GM19438 (cell line): ENCODE measurements around the gene NT5DC3.
"Not testable (repeated sequence)": the region's sequence is repeated elsewhere in the genome, so short reads cannot be mapped to it uniquely, and the experiment has no call there.

Source experiments
- ATAC-seq: cut with Tn5 transposase; IDR thresholded peaks from one replicate; pipeline ENCODE4 v1.9.1; 2021; ENCODE audit warnings: low read depth; ENCODE audit not compliant: unreplicated experiment

Gene NT5DC3

GRCh38 chr12:103811791-103812190, 29.2 kb downstream of the NT5DC3 start:
- ATAC-seq = no peak

GRCh38 chr12:103810111-103810510, 30.9 kb downstream of the NT5DC3 start:
- no peak for ATAC-seq

- not testable (repeated sequence) for ATAC-seq
These were observed 31.4 kb downstream of the NT5DC3 start for GRCh38 chr12:103809639-103810038.

- ATAC-seq = no peak
These were observed 31.9 kb downstream of the NT5DC3 start for GRCh38 chr12:103809154-103809553.

GRCh38 chr12:103808239-103808880, 32.7 kb downstream of the NT5DC3 start:
- no peak for ATAC-seq

GRCh38 chr12:103807561-103808238, 33.3 kb downstream of the NT5DC3 start:
- no peak for ATAC-seq

- no peak for ATAC-seq
These were observed 34.2 kb downstream of the NT5DC3 start for GRCh38 chr12:103806803-103807202.

- no peak for ATAC-seq
These were observed 35.2 kb downstream of the NT5DC3 start for GRCh38 chr12:103805655-103806360.

GRCh38 chr12:103803847-103804246, 37.2 kb downstream of the NT5DC3 start:
- ATAC-seq = no peak

GRCh38 chr12:103802586-103802886, 38.5 kb downstream of the NT5DC3 start:
- ATAC-seq = no peak

- no peak for ATAC-seq
These were observed 39.1 kb downstream of the NT5DC3 start for GRCh38 chr12:103801709-103802585.

- no peak for ATAC-seq
These were observed 40.9 kb downstream of the NT5DC3 start for GRCh38 chr12:103799857-103800771.

GRCh38 chr12:103799504-103799856, 41.6 kb downstream of the NT5DC3 start:
- no peak for ATAC-seq

GRCh38 chr12:103798586-103798985, 42.4 kb downstream of the NT5DC3 start:
- ATAC-seq = no peak

- ATAC-seq = no peak
These were observed 46.5 kb downstream of the NT5DC3 start for GRCh38 chr12:103794309-103795213.

- no peak for ATAC-seq
These were observed 47.5 kb downstream of the NT5DC3 start for GRCh38 chr12:103793512-103794045.

GRCh38 chr12:103793046-103793445, 48.0 kb downstream of the NT5DC3 start:
- ATAC-seq = no peak

GRCh38 chr12:103791350-103791920, 49.6 kb downstream of the NT5DC3 start:
- no peak for ATAC-seq
